Fibroblast of pulmonary artery (primary cell): ENCODE data around the gene ANTKMT.
A peak's percentile ranks its signal among the peaks of the same experiment; 100 is the strongest.

Source experiments
- DNase-seq: peaks from one replicate; pipeline ENCODE4 v3.0.0-alpha.2; 2010; ENCODE audit warnings: low read depth
- H3K4me3 ChIP-seq: replicated peaks from 2 replicates; pipeline ENCODE4 v1.5.1; 2011; ENCODE audit warnings: low read depth, mild to moderate bottlenecking, control low read depth, low read length, moderate library complexity
- TF ChIP-seq, protein P1 (sequence below): IDR thresholded peaks from 2 replicates; pipeline ENCODE4 v1.5.1; 2011; ENCODE audit warnings: mild to moderate bottlenecking, control low read depth, low read length, inconsistent platforms; ENCODE audit errors: missing control alignments

ANTKMT gene

DNA sequence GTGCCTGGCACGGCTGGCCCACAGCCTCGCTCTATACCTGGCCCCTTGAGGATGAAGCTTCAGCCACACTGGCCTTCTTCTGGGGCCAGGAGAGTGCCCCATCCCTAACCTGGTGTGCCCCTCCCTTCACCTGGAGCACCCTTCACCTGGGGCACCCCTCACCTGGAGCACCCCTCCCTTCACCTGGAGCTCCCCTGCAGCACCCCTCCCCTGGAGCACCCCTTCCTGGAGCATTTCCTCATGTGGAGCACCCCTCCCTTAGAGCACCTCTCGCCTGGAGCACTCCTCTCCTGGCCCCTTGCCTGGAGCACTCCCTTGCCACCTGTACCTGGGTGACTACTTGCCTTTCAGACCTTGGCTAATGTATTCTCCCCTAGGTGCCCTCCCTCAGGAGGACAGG, 12.9 kb upstream of the ANTKMT start:
- TF ChIP-seq, protein P1, sequence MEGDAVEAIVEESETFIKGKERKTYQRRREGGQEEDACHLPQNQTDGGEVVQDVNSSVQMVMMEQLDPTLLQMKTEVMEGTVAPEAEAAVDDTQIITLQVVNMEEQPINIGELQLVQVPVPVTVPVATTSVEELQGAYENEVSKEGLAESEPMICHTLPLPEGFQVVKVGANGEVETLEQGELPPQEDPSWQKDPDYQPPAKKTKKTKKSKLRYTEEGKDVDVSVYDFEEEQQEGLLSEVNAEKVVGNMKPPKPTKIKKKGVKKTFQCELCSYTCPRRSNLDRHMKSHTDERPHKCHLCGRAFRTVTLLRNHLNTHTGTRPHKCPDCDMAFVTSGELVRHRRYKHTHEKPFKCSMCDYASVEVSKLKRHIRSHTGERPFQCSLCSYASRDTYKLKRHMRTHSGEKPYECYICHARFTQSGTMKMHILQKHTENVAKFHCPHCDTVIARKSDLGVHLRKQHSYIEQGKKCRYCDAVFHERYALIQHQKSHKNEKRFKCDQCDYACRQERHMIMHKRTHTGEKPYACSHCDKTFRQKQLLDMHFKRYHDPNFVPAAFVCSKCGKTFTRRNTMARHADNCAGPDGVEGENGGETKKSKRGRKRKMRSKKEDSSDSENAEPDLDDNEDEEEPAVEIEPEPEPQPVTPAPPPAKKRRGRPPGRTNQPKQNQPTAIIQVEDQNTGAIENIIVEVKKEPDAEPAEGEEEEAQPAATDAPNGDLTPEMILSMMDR = no peak
- H3K4me3 ChIP-seq = no peak overlapping the region
- no peak for DNase-seq

DNA sequence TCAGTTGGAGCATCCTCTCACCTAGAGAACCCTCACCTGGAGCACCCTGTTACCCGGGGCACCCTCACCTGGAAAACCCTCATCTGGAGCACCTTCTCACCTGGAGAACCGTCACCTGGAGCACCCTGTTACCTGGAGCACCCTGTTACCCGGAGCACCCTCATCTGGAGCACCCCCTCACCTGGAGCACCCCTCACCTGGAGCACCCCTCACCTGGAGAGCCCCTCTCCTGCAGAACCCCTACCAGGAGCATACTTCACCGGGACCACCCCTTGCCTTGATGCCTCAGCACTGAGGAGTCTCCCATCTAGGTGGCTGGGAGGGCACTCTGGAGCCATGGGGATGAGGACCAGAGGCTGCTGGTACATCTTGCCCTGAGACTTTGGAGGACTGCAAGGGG, 12.0 kb upstream of the ANTKMT start:
- H3K4me3 ChIP-seq = no peak overlapping the region
- TF ChIP-seq, protein P1 = no peak
- DNase-seq = no peak

DNA sequence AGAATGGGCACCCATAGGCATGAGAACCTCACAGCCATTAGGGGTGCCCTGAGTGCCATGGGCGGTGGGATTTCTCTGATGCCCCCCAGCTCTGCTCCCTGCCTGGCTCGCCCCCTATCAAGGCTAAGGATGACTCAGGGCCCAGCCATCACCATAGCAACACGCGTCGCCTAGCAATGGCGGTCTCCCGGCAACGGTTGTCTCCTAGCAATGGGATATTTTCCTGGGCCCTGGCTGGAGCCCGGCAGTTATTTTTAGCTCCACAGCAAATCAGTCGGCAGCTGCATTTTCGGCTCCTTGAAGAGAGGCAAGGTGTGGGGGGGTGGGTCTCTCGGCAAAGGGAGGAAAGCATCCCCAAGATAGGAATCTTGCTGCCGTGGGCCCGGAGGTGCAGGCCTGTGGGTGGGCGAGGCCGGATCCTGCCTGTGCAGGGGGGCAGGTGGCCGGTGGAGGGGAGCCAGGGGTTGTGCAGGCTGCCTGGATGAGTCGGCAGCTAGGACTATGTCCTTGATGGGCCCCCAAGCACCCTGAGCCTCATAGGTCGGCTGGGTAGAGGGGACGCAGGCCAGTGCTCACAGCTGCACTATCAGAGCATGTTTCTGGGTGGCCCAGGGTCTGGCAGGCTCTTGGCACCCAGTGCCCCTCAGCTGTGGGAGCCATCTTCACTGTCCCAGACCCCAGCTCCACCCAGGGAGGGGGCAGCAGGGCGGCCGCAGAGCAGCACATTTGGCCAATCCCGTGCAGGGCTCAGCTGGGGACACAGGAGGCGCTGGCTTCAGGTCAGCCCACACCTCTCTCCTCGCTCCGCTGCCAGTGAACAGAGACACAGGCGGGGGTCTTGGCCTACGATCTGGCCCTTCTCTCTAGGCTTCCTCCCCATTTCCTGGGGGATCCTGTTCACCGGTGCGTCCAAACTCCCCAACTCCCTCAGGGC, 11.1 kb upstream of the ANTKMT start:
- TF ChIP-seq, protein P1 = no peak
- DNase-seq = peak; percentile 85
- H3K4me3 ChIP-seq = no peak overlapping the region

DNA sequence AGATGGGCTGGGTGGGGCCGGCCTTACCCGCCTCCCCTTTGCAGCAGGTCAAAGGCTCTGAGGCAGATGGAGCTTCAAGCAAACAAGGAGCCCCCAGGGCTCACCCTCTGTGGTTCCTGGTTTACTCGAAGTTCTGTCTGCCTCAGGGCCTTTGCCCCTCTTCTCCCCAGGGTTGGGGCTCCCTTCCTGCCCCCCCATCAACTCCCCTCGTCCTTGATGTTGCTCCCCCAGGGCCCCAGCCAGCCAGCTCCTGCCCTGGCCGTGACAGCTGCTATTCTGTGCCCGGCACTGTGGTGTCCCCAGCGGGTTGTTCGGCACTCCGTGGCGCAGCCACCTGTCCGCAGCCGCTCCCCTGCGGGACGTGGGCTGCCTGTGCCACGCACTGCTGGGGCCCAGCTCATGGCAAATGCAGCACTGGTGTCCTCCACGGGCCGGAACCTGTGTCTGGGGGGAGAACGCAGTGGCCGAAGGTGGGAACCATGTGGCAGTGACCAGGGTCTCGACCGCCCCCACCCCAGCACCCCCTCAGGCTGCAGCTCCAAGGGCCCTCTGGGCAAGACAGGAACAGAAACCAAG, 10.4 kb upstream of the ANTKMT start:
- no peak overlapping the region for H3K4me3 ChIP-seq
- TF ChIP-seq, protein P1 = no peak
- DNase-seq = no peak

DNA sequence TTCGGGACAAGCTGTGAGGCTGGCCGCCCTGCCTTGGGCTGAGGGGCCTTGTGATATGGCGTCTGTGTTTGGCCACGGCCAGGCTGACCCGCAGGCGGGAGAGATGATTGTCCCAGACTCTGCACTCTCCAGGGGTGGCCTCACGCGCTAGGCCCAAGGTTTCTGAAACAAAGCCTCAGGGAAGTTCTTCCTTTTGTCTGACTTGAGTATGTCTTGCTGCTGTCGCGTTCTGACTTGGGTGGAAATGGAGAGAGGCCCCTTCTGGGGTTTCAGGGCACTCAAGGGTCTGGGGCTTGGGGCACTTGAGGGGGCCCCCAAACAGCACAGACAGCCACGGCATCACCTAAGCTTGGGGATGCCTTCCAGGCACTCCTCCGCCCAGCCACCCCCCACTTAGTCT, 9.9 kb upstream of the ANTKMT start:
- no peak for DNase-seq
- H3K4me3 ChIP-seq = no peak overlapping the region
- TF ChIP-seq, protein P1 = no peak

DNA sequence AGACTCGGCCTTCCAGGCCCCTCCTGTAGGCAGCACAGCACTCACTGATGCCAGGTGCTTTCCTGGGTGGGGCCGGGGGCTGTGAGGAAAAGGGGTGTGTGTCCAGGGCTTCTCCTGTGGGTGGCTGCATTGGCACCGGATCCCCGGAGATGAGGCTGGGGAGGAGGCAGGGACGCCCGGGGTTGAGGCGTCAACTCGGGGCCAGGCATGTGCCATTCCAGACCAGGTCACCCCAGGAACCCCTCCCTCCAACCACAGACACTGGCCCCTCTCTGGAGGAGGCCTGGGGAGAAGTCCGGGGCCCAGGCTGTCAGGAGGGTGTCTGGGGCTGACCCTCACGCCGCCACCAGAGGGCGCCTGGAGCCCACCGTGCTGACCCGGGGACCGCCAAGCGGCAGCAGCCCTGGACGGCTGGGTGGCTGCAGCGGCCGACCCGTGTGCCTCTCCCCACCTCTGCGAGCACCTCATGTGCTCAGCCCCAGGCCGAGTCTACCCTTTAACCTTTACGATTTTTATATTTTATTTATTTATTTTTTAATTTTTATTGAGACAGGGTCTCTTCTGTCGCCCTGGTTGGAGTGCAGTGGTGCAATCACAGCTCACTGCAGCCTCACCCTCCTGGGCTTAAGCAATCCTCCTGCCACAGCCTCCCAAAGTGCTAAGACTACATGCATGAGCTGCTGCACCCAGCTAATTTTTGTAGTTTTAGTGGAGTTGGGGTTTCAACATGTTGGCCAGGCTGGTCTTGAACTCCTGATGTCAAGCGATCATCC, 9.2 kb upstream of the ANTKMT start:
- no peak overlapping the region for H3K4me3 ChIP-seq
- peak; percentile 69 for DNase-seq
- TF ChIP-seq, protein P1 = peak; percentile 69
